Thymus (tissue), 11 donors: ENCODE measurements around the gene CDV3. TPM values are rescaled to one million over a fixed set of nuclear protein-coding genes. Genes with fewer than 3 reads are reported as not detected.
A peak's percentile ranks its signal among the peaks of the same experiment; 100 is the strongest.
"Not testable (repeated sequence)": the region's sequence is repeated elsewhere in the genome, so short reads cannot be mapped to it uniquely, and the experiment has no call there.

Experiments
- DNase-seq, 9 donors: peaks; one replicate each; pipeline ENCODE4 v3.0.0-alpha.2; 2013; ENCODE audit warnings: low spot score in 9 of 9, low read depth in 6 of 9, missing footprints in 1 of 9
- H3K27ac ChIP-seq, 2 donors: one replicate each; pipeline ENCODE4 v1.5.1; 2013; ENCODE audit warnings: control low read depth in 1 of 2, low read depth in 1 of 2, low read length in 1 of 2, mild to moderate bottlenecking in 1 of 2, moderate library complexity in 1 of 2
- H3K27me3 ChIP-seq, 2 donors: one replicate each; pipeline ENCODE4 v1.5.1; 2013; ENCODE audit warnings: low read length in 1 of 2; ENCODE audit not compliant: control insufficient read depth in 2 of 2, insufficient read depth in 1 of 2
- H3K36me3 ChIP-seq, 2 donors: one replicate each; pipeline ENCODE4 v1.5.1; 2013; ENCODE audit warnings: low read length in 1 of 2, mild to moderate bottlenecking in 1 of 2, moderate library complexity in 1 of 2; ENCODE audit not compliant: control insufficient read depth in 2 of 2, insufficient read depth in 2 of 2
- H3K4me1 ChIP-seq, 2 donors: one replicate each; pipeline ENCODE4 v1.5.1; 2013; ENCODE audit warnings: low read length in 2 of 2; ENCODE audit not compliant: control insufficient read depth in 2 of 2, insufficient read depth in 2 of 2
- H3K4me3 ChIP-seq, 2 donors: one replicate each; pipeline ENCODE4 v1.5.1; 2013; ENCODE audit warnings: low read length in 2 of 2, control low read depth in 1 of 2, mild to moderate bottlenecking in 1 of 2
- H3K9me3 ChIP-seq, 2 donors: one replicate each; pipeline ENCODE4 v1.5.1; 2013; ENCODE audit warnings: low read length in 1 of 2, mild to moderate bottlenecking in 1 of 2; ENCODE audit not compliant: control insufficient read depth in 2 of 2, insufficient read depth in 1 of 2
- WGBS: extraction: QIAGEN DNeasy Blood & Tissue Kit; methylation state at CpG from one replicate; pipeline ENCODE4 v1.1.7; 2013; 5-methylcytosine and 5-hydroxymethylcytosine counted together
- polyA plus RNA-seq: library from polyadenylated mRNA; stranded (reverse); fragments of 200-250 nt; gene quantifications from one replicate; pipeline ENCODE4 v1.2.3, GENCODE V29; 2013
- total RNA-seq: library from RNA; stranded (reverse); fragments of 120-200 nt; gene quantifications from one replicate; pipeline ENCODE4 v1.2.4, GENCODE V29; 2013
- donor health status: healthy.

Gene CDV3
- total and polyA plus RNA-seq, 2 donors = 166 to 175 TPM

DNA sequence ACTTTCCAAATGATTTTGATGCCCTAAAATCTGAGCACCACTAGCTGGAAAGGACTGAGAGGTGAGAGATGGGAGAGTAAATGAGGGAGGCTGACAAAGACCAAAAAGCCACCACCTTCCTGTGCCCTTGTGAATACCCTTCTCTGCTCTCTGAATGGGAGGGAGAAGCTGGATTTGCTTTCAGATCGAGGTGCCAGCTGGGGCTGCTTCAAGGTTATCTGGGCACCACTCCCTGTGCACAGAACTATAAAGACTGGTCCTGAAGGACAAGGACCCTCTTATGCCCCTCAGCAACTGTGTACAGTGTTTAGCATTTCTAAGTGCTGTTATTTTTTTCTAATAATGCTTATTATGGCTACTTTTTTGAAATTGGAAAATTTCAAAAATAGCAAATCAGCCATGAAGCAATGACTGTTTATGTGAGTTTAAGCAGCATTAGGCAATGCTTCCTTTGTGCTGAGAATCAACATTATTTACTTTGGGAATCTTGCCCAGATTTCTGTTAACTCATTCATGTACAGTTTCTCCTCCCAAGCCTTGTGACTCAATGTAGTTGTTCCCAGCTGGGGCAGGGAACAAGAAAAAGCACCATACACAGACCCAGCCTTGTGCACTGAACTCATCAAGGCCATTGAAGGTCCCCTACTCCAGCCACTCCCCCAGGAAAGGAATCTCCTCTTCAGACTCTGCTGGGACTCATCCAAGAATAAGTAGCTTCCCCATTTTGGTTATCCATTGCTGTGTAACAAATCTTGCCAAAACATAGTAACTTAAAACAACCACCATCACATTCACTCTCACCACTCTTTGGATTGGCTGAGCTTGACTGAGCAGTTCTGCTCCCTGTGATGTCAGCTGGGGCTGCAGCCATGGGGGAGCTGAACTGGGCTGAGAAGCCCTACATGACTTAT, 37.3 kb upstream of the CDV3 start:
- Histone ChIP-seq H3K4me1 (no peaks in the 10 kb centered on the region), H3K4me3 (no peak overlapping the region), H3K27me3 (no peaks in the 10 kb centered on the region), H3K36me3 (no peaks in the 10 kb centered on the region), H3K27ac (no peak overlapping the region), H3K9me3 (peaks cover 0 to 3% of the 10 kb centered on the region in 2 donors)
- 79% methylated on average over 1 of the region's 1 CpG for WGBS
- DNase-seq = no peak

GRCh38 chr3:133537131-133537530, 36.4 kb upstream of the CDV3 start:
- not testable (repeated sequence) for H3K4me3 ChIP-seq, H3K36me3 ChIP-seq, DNase-seq, H3K27me3 ChIP-seq, H3K4me1 ChIP-seq, H3K27ac ChIP-seq, H3K9me3 ChIP-seq
- WGBS = 97% methylated on average over 11 of the region's 11 CpGs

- no peaks in the 10 kb centered on the region for H3K27me3 ChIP-seq
- no peak overlapping the region for H3K27ac ChIP-seq
- H3K4me1 ChIP-seq = no peaks in the 10 kb centered on the region
- no peak overlapping the region for H3K4me3 ChIP-seq
- DNase-seq = no peak
- no peaks in the 10 kb centered on the region for H3K36me3 ChIP-seq
- over 99% methylated on average over 2 of the region's 2 CpGs for WGBS
- peaks cover 0 to 6% of the 10 kb centered on the region in 2 donors for H3K9me3 ChIP-seq
Measured at GRCh38 chr3:133538154-133538553, 35.3 kb upstream of the CDV3 start.

DNA sequence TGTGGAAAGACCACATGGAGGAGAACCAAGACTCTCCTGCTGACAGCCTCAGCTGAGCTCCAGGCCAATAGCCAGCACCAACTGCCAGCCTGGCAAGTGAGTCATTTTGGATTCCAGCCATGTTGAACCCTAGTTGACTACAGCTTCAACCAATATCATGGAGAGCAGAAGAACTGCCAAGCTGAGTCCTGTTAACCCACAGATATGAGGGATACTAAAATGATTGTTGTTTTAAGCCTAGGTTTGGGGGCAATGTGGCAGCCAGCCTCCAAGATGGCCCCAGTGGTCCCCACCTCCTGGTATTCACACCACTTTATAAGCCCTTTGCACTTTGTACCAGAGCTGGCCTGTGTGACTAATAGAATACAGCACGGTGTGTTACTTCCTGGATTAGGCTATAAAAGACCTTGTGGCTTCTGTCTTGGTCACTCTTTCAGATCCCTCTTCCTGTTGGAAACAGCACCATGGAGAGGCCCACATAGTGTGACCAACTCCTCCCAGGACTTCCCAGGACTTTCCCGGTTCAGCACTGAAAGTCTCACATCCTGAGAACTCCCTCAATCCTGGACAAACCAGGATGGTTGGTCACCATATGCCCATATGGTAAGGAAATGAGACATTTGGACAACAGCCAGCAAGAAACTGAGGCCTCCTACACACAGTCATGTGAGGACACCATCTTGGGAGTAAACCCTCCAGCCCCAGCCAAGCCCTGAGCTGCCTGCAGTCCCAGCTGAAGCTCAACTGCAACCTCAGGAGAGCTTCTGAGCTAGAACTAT, 32.4 kb upstream of the CDV3 start:
- Histone ChIP-seq H3K27me3 (no peaks in the 10 kb centered on the region), H3K9me3 (peaks cover 0 to 6% of the 10 kb centered on the region in 2 donors), H3K27ac (no peak overlapping the region), H3K36me3 (no peaks in the 10 kb centered on the region), H3K4me3 (no peak overlapping the region), H3K4me1 (no peaks in the 10 kb centered on the region)
- whole genome bisulfite sequencing = 70% methylated on average over 2 of the region's 2 CpGs
- no peak for DNase-seq

GRCh38 chr3:133542871-133543270, 30.6 kb upstream of the CDV3 start:
- no peaks in the 10 kb centered on the region for H3K27me3 ChIP-seq
- no peak overlapping the region for H3K27ac ChIP-seq
- no peak for DNase-seq
- peaks cover 0 to 6% of the 10 kb centered on the region in 2 donors for H3K9me3 ChIP-seq
- H3K4me3 ChIP-seq = no peak overlapping the region
- WGBS = 83% methylated on average over 7 of the region's 7 CpGs
- H3K4me1 ChIP-seq = peaks cover 5 to 7% of the 10 kb centered on the region in 2 donors
- H3K36me3 ChIP-seq = no peaks in the 10 kb centered on the region

DNA sequence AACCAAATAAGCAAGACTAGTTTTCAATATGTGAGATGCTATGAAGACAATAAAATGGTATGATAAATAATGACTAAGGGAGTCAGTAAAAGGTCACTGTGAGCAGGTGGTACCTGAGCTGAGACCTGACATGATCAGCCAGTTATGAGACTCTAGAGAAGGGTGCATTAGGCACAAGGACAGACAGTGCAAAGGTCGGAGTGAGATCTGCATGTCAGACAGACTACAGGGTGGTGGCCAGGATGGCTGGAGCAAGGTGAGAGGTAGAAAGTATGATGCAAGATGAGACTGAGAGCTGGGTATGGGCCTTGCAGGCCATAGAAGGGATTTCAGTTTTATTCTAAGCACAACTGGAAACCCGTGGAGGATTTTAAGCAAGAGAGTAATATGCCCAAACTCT, 28.5 kb upstream of the CDV3 start:
- not testable (repeated sequence) for H3K36me3 ChIP-seq, DNase-seq, H3K9me3 ChIP-seq, H3K27ac ChIP-seq, H3K4me3 ChIP-seq, H3K27me3 ChIP-seq
- peaks cover 5 to 10% of the 10 kb centered on the region in 2 donors for H3K4me1 ChIP-seq
- 94% methylated on average over 2 of the region's 2 CpGs for WGBS

- DNase-seq = no peak
- H3K4me1 ChIP-seq = peaks cover 5 to 10% of the 10 kb centered on the region in 2 donors
- 92% methylated on average over 3 of the region's 3 CpGs for WGBS
- no peaks in the 10 kb centered on the region for H3K36me3 ChIP-seq
- peak overlapping the region; percentile 26 to 42 for H3K27ac ChIP-seq
- peaks cover 0 to 8% of the 10 kb centered on the region in 2 donors for H3K9me3 ChIP-seq
- H3K27me3 ChIP-seq = no peaks in the 10 kb centered on the region
- no peak overlapping the region for H3K4me3 ChIP-seq
Measured at GRCh38 chr3:133547432-133548041, 25.9 kb upstream of the CDV3 start.

DNA sequence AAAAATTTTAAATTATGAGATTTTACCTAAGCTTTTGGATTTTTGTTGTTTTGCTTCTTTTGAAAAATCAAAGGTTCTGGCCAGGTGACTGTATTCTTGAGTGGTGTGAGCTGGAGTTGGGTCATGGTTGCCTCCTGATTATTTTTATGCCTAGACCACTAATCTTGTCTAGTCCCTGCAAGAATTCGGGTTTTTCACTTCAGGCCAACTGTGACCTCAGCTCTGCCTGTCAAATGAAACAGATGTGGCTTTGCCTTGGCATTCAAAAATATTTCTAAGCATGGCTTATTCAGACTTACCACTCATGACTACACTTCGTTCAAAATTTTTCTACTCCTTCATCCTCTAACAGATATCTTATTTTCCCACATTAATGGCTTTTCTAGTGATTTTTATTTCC, 25.4 kb upstream of the CDV3 start:
- Histone ChIP-seq H3K27me3 (no peaks in the 10 kb centered on the region), H3K9me3 (peaks cover 0 to 8% of the 10 kb centered on the region in 2 donors), H3K27ac (no peak overlapping the region), H3K4me3 (no peak overlapping the region), H3K4me1 (peaks cover 5 to 10% of the 10 kb centered on the region in 2 donors), H3K36me3 (no peaks in the 10 kb centered on the region)
- DNase-seq = no peak
- WGBS = 95% methylated on average over 2 of the region's 2 CpGs

GRCh38 chr3:133549565-133549964, 23.9 kb upstream of the CDV3 start:
- Histone ChIP-seq H3K27ac (no peak overlapping the region), H3K9me3 (peaks cover 0 to 8% of the 10 kb centered on the region in 2 donors), H3K27me3 (no peaks in the 10 kb centered on the region), H3K36me3 (no peaks in the 10 kb centered on the region), H3K4me3 (no peak overlapping the region), H3K4me1 (peaks cover 5 to 10% of the 10 kb centered on the region in 2 donors)
- 97% methylated on average over 4 of the region's 4 CpGs for WGBS
- DNase-seq = no peak
